Measurements from ENCODE around the gene ZFPM1.

ZFPM1 gene

GRCh38 chr16:88526906-88527185, 73.8 kb downstream of the ZFPM1 start:
- no peak overlapping the region for H3K4me2 ChIP-seq (ENCODE audit: low read length)
- H3K27ac ChIP-seq (ENCODE audit: low read length), result no peak overlapping the region
- no peaks in the 10 kb centered on the region for H3K9me3 ChIP-seq (ENCODE audit: insufficient read depth, low read length)
- no peak overlapping the region for H3K9ac ChIP-seq (ENCODE audit: low read length)
- H4K20me1 ChIP-seq (ENCODE audit: insufficient read depth, low read length), result peaks cover 4% of the 10 kb centered on the region; the same call in 1 of the 2 replicates
- no peaks in the 10 kb centered on the region for H3K27me3 ChIP-seq (ENCODE audit: low read depth, low read length)
- no peaks in the 10 kb centered on the region for H3K79me2 ChIP-seq (ENCODE audit: low read length)
- no peaks in the 10 kb centered on the region for H3K36me3 ChIP-seq (replicated peaks; ENCODE audit: low read depth, low read length)
- no peaks in the 10 kb centered on the region for H3K4me1 ChIP-seq (ENCODE audit: low read length)
- no peak for TF ChIP-seq CTCF (IDR thresholded peaks at IDR 0.05; ENCODE audit: low read depth, low read length)
- TF ChIP-seq EZH2phosphoT487 (IDR thresholded peaks at IDR 0.05; ENCODE audit: low read depth), result no peak
- no peak overlapping the region for H3K4me3 ChIP-seq (ENCODE audit: low read length)
- no peak overlapping the region for H2AFZ ChIP-seq (ENCODE audit: low read depth, low read length)

- peaks cover 4% of the 10 kb centered on the region; the same call in 1 of the 2 replicates for H4K20me1 ChIP-seq (ENCODE audit: insufficient read depth, low read length)
- H3K27me3 ChIP-seq (ENCODE audit: low read depth, low read length), result no peaks in the 10 kb centered on the region
- H3K27ac ChIP-seq (ENCODE audit: low read length), result no peak overlapping the region
- TF ChIP-seq EZH2phosphoT487 (IDR thresholded peaks at IDR 0.05; ENCODE audit: low read depth) (no peak), CTCF (IDR thresholded peaks at IDR 0.05; ENCODE audit: low read depth, low read length) (peak; percentile 78)
- H3K79me2 ChIP-seq (ENCODE audit: low read length), result no peaks in the 10 kb centered on the region
- no peaks in the 10 kb centered on the region for H3K9me3 ChIP-seq (ENCODE audit: insufficient read depth, low read length)
- no peak overlapping the region for H3K9ac ChIP-seq (ENCODE audit: low read length)
- H3K36me3 ChIP-seq (replicated peaks; ENCODE audit: low read depth, low read length), result no peaks in the 10 kb centered on the region
- H3K4me2 ChIP-seq (ENCODE audit: low read length), result no peak overlapping the region
- H3K4me3 ChIP-seq (ENCODE audit: low read length), result no peak overlapping the region
- H3K4me1 ChIP-seq (ENCODE audit: low read length), result no peaks in the 10 kb centered on the region
- H2AFZ ChIP-seq (ENCODE audit: low read depth, low read length), result no peak overlapping the region
Measured at GRCh38 chr16:88527186-88527936, 74.3 kb downstream of the ZFPM1 start.

GRCh38 chr16:88527937-88528743, 75.1 kb downstream of the ZFPM1 start:
- no peak overlapping the region for H2AFZ ChIP-seq (ENCODE audit: low read depth, low read length)
- peaks cover 4% of the 10 kb centered on the region; the same call in 1 of the 2 replicates for H4K20me1 ChIP-seq (ENCODE audit: insufficient read depth, low read length)
- no peaks in the 10 kb centered on the region for H3K9me3 ChIP-seq (ENCODE audit: insufficient read depth, low read length)
- no peak overlapping the region for H3K27ac ChIP-seq (ENCODE audit: low read length)
- H3K79me2 ChIP-seq (ENCODE audit: low read length), result no peaks in the 10 kb centered on the region
- no peaks in the 10 kb centered on the region for H3K36me3 ChIP-seq (replicated peaks; ENCODE audit: low read depth, low read length)
- H3K4me2 ChIP-seq (ENCODE audit: low read length), result no peak overlapping the region
- TF ChIP-seq EZH2phosphoT487 (IDR thresholded peaks at IDR 0.05; ENCODE audit: low read depth) (no peak), CTCF (IDR thresholded peaks at IDR 0.05; ENCODE audit: low read depth, low read length) (no peak)
- no peaks in the 10 kb centered on the region for H3K27me3 ChIP-seq (ENCODE audit: low read depth, low read length)
- no peaks in the 10 kb centered on the region for H3K4me1 ChIP-seq (ENCODE audit: low read length)
- H3K4me3 ChIP-seq (ENCODE audit: low read length), result no peak overlapping the region
- no peak overlapping the region for H3K9ac ChIP-seq (ENCODE audit: low read length)

GRCh38 chr16:88528902-88529318, 75.8 kb downstream of the ZFPM1 start:
- TF ChIP-seq CTCF (IDR thresholded peaks at IDR 0.05; ENCODE audit: low read depth, low read length) (no peak), EZH2phosphoT487 (IDR thresholded peaks at IDR 0.05; ENCODE audit: low read depth) (no peak)
- Histone ChIP-seq H3K36me3 (replicated peaks; ENCODE audit: low read depth, low read length) (no peaks in the 10 kb centered on the region), H3K4me3 (ENCODE audit: low read length) (no peak overlapping the region), H3K9ac (ENCODE audit: low read length) (no peak overlapping the region), H3K27me3 (ENCODE audit: low read depth, low read length) (no peaks in the 10 kb centered on the region), H3K4me2 (ENCODE audit: low read length) (no peak overlapping the region), H3K4me1 (ENCODE audit: low read length) (no peaks in the 10 kb centered on the region), H2AFZ (ENCODE audit: low read depth, low read length) (no peak overlapping the region), H4K20me1 (ENCODE audit: insufficient read depth, low read length) (peaks cover 4% of the 10 kb centered on the region; the same call in 1 of the 2 replicates), H3K27ac (ENCODE audit: low read length) (no peak overlapping the region), H3K9me3 (ENCODE audit: insufficient read depth, low read length) (no peaks in the 10 kb centered on the region), H3K79me2 (ENCODE audit: low read length) (no peaks in the 10 kb centered on the region)

Data from OCI-LY3 (cell line).